Common myeloid progenitor, CD34-positive (primary cell): ENCODE measurements around the gene RHEB.

ENCODE experiments used
- CTCF ChIA-PET: fragments of 350-600 bp; sonication (Branson Sonifier 250); formaldehyde crosslinking; loops from one replicate; lab custom pipeline; 2021; ENCODE audit warnings: antibody characterized with exemption; lab: Charles Lee
- POLR2A ChIA-PET: fragments of 350-600 bp; sonication (Branson Sonifier 250); formaldehyde crosslinking; loops from one replicate; lab custom pipeline; 2021; ENCODE audit warnings: antibody characterized with exemption; lab: Charles Lee
- DNase-seq, 3 donors: peaks; one replicate each; pipeline versions ENCODE4 v3.0.0 to v3.0.0-alpha.2; 2013
- H3K27ac ChIP-seq, 2 experiments: 1 replicate in 1 of 2; 2 replicates in 1 of 2; pipeline ENCODE4 v1.7.0; 2013; ENCODE audit warnings: inconsistent platforms in 2 of 2, low read length in 2 of 2, mild to moderate bottlenecking in 2 of 2, low read depth in 1 of 2, moderate library complexity in 1 of 2; ENCODE audit not compliant: severe bottlenecking in 2 of 2, insufficient read depth in 1 of 2, poor library complexity in 1 of 2
- H3K27me3 ChIP-seq, 5 experiments: replicated peaks in 2 of 5; 1 replicate in 3 of 5; 2 replicates in 2 of 5; pipeline versions ENCODE4 v1.6.1 to v1.7.0; 2013; ENCODE audit warnings: low read length in 4 of 5, mild to moderate bottlenecking in 2 of 5, moderate library complexity in 2 of 5, inconsistent platforms in 1 of 5; ENCODE audit not compliant: insufficient read depth in 5 of 5, control insufficient read depth in 4 of 5
- H3K36me3 ChIP-seq, 4 experiments: 1 replicate in 2 of 4; 2 replicates in 2 of 4; pipeline versions ENCODE4 v1.6.1 to v1.7.0; 2013; ENCODE audit warnings: low read length in 3 of 4, control low read depth in 1 of 4, mild to moderate bottlenecking in 1 of 4; ENCODE audit not compliant: control insufficient read depth in 4 of 4, insufficient read depth in 4 of 4
- H3K4me1 ChIP-seq, 4 experiments: 1 replicate in 3 of 4; 2 replicates in 1 of 4; pipeline versions ENCODE4 v1.6.1 to v1.7.1; 2013; ENCODE audit warnings: low read length in 3 of 4, mild to moderate bottlenecking in 3 of 4, control low read depth in 1 of 4, inconsistent platforms in 1 of 4, moderate library complexity in 1 of 4; ENCODE audit not compliant: control insufficient read depth in 4 of 4, insufficient read depth in 4 of 4; ENCODE audit errors: control extremely low read depth in 1 of 4
- H3K4me3 ChIP-seq, 7 experiments: 1 replicate in 4 of 7; 2 replicates in 3 of 7; pipeline versions ENCODE4 v1.5.1 to v1.7.0; 2013; ENCODE audit warnings: mild to moderate bottlenecking in 7 of 7, low read length in 6 of 7, moderate library complexity in 6 of 7, inconsistent platforms in 2 of 7, low read depth in 2 of 7, control low read depth in 1 of 7; ENCODE audit not compliant: insufficient read depth in 4 of 7, control insufficient read depth in 1 of 7; ENCODE audit errors: extremely low read depth in 1 of 7
- H3K9me3 ChIP-seq, 5 experiments: 1 replicate in 4 of 5; 2 replicates in 1 of 5; pipeline versions ENCODE4 v1.6.1 to v1.7.1; 2013; ENCODE audit warnings: low read length in 4 of 5, mild to moderate bottlenecking in 2 of 5, inconsistent platforms in 1 of 5, low read depth in 1 of 5, moderate library complexity in 1 of 5; ENCODE audit not compliant: control insufficient read depth in 4 of 5, insufficient read depth in 2 of 5; ENCODE audit errors: control extremely low read depth in 1 of 5
- WGBS: methylation state at CpG from one replicate; pipeline ENCODE4 v1.1.5; 2013; ENCODE audit not compliant: insufficient coverage; 5-methylcytosine and 5-hydroxymethylcytosine counted together

Gene RHEB

DNA sequence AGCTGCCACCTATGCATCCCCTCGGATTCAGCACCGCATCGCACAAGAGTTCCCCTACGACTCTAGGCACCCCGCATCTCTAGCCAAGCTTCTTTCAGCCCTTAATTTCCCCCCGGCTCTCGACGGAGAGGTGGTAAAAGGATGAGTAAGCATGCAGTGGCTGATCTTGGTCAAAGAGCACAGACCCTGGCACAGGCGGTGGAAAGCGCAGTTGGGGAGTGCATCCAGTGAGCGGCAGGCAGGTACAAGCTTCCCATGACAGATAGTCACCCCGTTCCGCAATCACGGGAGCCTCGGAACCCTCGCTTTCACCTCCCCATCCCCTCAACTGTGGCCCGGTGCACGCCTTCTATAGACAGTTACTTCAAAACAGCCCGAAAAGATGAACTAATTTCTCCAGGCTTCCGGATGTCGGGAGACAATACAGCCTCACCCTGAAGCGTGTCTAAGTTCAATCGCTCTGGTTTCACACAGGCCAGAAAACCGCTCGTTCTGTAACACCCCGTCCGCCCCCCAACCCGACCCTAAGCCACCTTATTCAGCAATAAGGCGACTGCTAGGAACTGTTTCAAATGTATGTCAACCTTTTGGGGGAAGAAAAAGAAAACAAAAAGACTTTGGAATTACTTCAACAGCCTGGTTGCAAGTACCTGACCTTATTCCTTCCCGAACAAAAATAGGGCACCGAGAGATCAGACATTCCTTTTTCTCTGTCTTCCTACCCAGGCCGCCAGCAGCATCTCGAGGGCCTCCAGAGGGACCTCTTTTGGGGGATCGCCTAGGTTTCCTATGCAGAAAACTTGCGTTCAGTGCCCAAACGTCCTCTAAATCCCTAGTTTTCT is 1.4 kb downstream of the RHEB start:
- Histone ChIP-seq H3K27ac (peak overlapping the region; percentile 88 to 91), H3K4me1 (peaks cover 11 to 35% (median 26%) of the 10 kb centered on the region in 4 experiments), H3K4me3 (peak overlapping the region; percentile 54 to 96 (median 86)), H3K27me3 (peaks cover 0 to 4% (median 0%) of the 10 kb centered on the region in 5 experiments), H3K9me3 (peaks cover 0 to 3% (median 0%) of the 10 kb centered on the region in 5 experiments), H3K36me3 (peaks cover 0 to 5% (median 2%) of the 10 kb centered on the region in 4 experiments)
- POLR2A ChIA-PET: interaction anchor here (0.8 kb wide), 1 partner anchor 37 kb away, joined by 3 read pairs; no protein-coding TSS in a partner anchor
- CTCF ChIA-PET: no interaction called here
- DNase-seq: peak; percentile 11 to 68 (median 64)
- WGBS: 1% methylated on average over 31 of the region's 36 CpGs

DNA sequence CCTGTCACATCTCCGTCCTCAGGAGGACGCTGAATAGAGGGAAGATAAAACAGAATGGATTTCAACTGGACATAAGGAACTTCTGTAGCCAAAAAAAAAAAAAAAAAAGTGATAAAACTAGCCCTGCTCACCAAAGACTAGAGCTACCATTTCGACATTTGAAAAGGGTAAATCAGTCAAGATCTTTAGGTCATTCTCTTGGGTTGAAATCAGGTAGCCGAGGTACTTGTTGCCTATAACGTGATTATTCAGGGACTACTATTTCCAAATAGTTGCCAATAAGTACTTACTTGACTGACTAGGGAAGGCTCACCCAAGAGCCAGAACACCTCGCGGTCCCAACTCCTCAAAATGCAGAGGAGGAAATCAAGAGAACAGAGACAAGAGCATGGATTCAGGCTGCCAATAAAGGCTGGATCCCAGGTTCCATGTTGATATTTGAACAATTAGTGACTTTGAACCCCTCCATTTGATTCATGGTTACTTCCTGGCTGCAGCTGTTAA is 2.0 kb downstream of the RHEB start:
- Histone ChIP-seq H3K4me1 (peaks cover 11 to 35% (median 26%) of the 10 kb centered on the region in 4 experiments), H3K27ac (peak overlapping the region; percentile 88 to 91), H3K27me3 (peaks cover 0 to 2% (median 0%) of the 10 kb centered on the region in 5 experiments), H3K9me3 (peaks cover 0 to 3% (median 0%) of the 10 kb centered on the region in 5 experiments), H3K4me3 (peak overlapping the region; percentile 41 to 96 (median 86)), H3K36me3 (peaks cover 0 to 6% (median 2%) of the 10 kb centered on the region in 4 experiments)
- ChIA-PET CTCF (no interaction called here), POLR2A (interaction anchor here (0.8 kb wide), 1 partner anchor 37 kb away, joined by 3 read pairs; no protein-coding TSS in a partner anchor)
- no peak for DNase-seq
- 94% methylated on average over 7 of the region's 7 CpGs for WGBS

DNA sequence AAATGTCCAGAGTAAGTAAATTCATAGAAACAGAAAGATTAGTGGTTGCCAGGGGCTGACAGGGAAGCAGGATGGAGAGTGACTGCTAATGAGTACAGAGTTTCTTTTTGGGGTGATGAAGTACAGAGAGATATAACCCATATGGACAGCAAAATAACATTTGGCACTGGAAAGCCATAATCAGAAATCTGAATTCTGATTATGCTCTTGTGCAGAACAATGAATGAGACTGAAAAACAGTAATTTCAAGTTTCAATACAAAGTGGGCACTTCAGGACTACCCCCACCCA is 4.5 kb downstream of the RHEB start:
- no peaks in the 10 kb centered on the region for H3K27me3 ChIP-seq
- peaks cover 11 to 30% (median 20%) of the 10 kb centered on the region in 4 experiments for H3K4me1 ChIP-seq
- POLR2A ChIA-PET: no interaction called here
- peaks cover 0 to 3% (median 0%) of the 10 kb centered on the region in 5 experiments for H3K9me3 ChIP-seq
- H3K27ac ChIP-seq: no peak overlapping the region
- DNase-seq: no peak
- CTCF ChIA-PET: interaction anchor here (1.5 kb wide), 1 partner anchor 147 kb away, joined by 3 read pairs; no protein-coding TSS in a partner anchor
- peaks cover 0 to 10% (median 2%) of the 10 kb centered on the region in 4 experiments for H3K36me3 ChIP-seq
- no peak overlapping the region for H3K4me3 ChIP-seq

DNA sequence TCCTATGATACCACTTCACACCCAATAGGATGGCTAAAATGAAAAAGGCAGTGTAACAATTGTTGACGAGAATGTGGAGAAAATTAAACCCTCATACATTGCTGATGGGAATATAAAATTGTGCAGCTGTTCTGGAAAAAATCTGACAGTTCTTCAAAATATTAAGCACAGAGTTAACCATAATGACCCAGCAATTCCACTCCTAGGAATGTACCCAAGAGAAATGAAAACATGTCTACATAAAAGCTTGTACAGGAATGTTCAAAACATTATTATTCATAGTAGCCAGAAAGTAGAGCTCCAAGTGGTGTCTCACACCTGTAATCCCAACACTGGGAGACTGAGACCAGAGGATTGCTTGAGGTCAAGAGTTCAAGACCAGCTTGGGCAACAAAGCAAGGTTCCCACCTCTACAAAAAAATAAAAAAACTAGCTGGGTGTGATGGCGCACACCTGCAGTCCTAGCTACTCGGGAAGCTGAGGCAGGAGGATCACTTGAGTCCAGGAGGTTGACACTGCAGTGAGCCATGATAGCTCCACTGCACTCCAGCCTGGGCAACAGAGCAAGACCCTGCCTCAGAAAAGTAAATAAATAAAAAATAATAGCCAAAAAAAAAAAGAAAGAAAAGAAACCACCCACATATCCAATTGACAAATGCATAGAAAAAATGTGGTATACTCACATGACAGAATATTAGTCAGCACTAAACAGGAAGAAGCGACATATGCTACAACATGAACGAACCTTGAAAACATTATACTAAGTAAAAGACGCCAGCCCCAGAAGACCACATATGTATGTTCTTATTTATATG is 5.0 kb downstream of the RHEB start:
- WGBS: no CpG with 5 or more reads among the region's 6 CpGs
- Histone ChIP-seq H3K9me3 (peaks cover 0 to 3% (median 0%) of the 10 kb centered on the region in 5 experiments), H3K27me3 (no peaks in the 10 kb centered on the region), H3K4me3 (no peak overlapping the region), H3K36me3 (peaks cover 0 to 10% (median 2%) of the 10 kb centered on the region in 4 experiments), H3K27ac (no peak overlapping the region), H3K4me1 (peaks cover 11 to 29% (median 18%) of the 10 kb centered on the region in 4 experiments)
- no peak for DNase-seq
- POLR2A ChIA-PET: no interaction called here
- CTCF ChIA-PET: no interaction called here

DNA sequence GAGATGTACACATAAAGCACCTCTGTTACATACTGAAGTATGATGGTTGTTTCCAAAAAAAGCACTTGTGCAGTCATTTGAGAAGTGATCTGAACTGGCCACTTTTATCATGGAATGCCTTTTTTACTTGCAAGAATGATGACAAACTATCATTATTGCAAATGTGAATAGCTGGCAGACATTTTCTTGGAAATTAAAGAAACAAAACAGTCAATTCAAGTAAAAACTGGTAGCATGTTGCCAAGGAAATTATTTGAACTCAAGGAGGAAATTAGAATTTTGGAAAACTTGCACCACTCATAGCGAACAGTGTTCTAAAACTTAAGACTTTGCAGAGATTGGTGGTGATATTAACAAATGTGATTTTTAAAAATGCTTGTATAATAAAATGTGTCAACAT is 6.6 kb downstream of the RHEB start:
- H3K36me3 ChIP-seq: peaks cover 0 to 10% (median 2%) of the 10 kb centered on the region in 4 experiments
- H3K4me3 ChIP-seq: no peak overlapping the region
- 100% methylated on average over 1 of the region's 1 CpG for WGBS
- H3K27me3 ChIP-seq: no peaks in the 10 kb centered on the region
- no peak overlapping the region for H3K27ac ChIP-seq
- DNase-seq: no peak
- CTCF ChIA-PET: no interaction called here
- POLR2A ChIA-PET: no interaction called here
- H3K4me1 ChIP-seq: peaks cover 10 to 22% (median 16%) of the 10 kb centered on the region in 4 experiments
- H3K9me3 ChIP-seq: peaks cover 0 to 3% (median 0%) of the 10 kb centered on the region in 5 experiments

DNA sequence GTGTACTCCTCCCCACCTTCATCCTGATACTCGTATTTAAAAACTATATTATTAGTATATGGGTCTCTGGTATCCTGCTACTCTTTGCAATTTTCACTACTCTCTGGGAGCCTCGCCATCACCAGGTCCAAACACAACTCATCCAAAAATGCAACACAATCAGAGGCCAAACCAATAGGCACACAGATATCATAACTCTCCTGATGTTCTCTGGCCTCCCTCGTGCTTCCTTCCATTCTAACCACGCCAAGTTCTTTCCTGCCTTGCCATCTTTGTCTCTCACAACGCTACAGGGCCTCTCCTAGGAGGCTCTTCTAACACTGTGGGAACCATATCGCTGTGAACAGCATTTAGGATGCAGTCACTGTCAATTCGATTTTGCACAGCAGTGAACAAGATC is 7.3 kb downstream of the RHEB start:
- Histone ChIP-seq H3K27ac (no peak overlapping the region), H3K4me3 (no peak overlapping the region), H3K9me3 (peaks cover 0 to 3% (median 0%) of the 10 kb centered on the region in 5 experiments), H3K27me3 (no peaks in the 10 kb centered on the region), H3K4me1 (peaks cover 2 to 17% (median 10%) of the 10 kb centered on the region in 4 experiments), H3K36me3 (peaks cover 0 to 10% (median 2%) of the 10 kb centered on the region in 4 experiments)
- no peak for DNase-seq
- ChIA-PET CTCF (no interaction called here), POLR2A (no interaction called here)
- WGBS: 75% methylated on average over 5 of the region's 7 CpGs
